T-helper 17 cell (primary cell): Measurements from ENCODE around the gene FOXF2. TPM values are rescaled to one million over a fixed set of nuclear protein-coding genes. Genes with fewer than 3 reads are reported as not detected.

ENCODE experiments used
- ATAC-seq: fragments of 150-1000 bp; cut with Tn5 transposase; 2 replicates; pipeline ENCODE4 v1.10.0; 2021; ENCODE audit warnings: mild to moderate bottlenecking, moderate library complexity
- DNase-seq, 3 donors: peaks; one replicate each; pipeline versions ENCODE4 v3.0.0 to v3.0.0-alpha.2; 2020 to 2021
- H3K9me3 ChIP-seq: one replicate; pipeline ENCODE4 v1.7.0; 2013; ENCODE audit warnings: low read length, mild to moderate bottlenecking; ENCODE audit not compliant: control insufficient read depth, poor library complexity, severe bottlenecking
- H3K27ac Mint-ChIP-seq: one replicate; pipeline ENCODE4 v1.8.0; 2022; ENCODE audit warnings: mild to moderate bottlenecking, moderate library complexity, mixed read lengths
- H3K27me3 Mint-ChIP-seq: one replicate; pipeline ENCODE4 v1.8.0; 2022; ENCODE audit warnings: mixed read lengths
- H3K36me3 Mint-ChIP-seq: one replicate; pipeline ENCODE4 v1.8.0; 2022; ENCODE audit warnings: low read depth, mixed read lengths
- H3K4me1 Mint-ChIP-seq: one replicate; pipeline ENCODE4 v1.8.0; 2022; ENCODE audit warnings: mild to moderate bottlenecking, mixed read lengths
- H3K4me3 Mint-ChIP-seq: one replicate; pipeline ENCODE4 v1.8.0; 2022; ENCODE audit warnings: mild to moderate bottlenecking, moderate library complexity, mixed read lengths
- total RNA-seq, 4 donors: library from RNA in 2 of 4; stranded (reverse) in 2 of 4; gene quantifications; one replicate each; pipeline ENCODE4 v1.2.3 and lab custom pipeline; 2022 to 2026

The FOXF2 gene
- total RNA-seq, 2 donors from 2014 or later, result not detected

GRCh38 chr6:1381481-1382330 lies 7.7 kb upstream of the FOXF2 start:
- H3K4me1 Mint-ChIP-seq, result peaks cover 28% of the 10 kb centered on the region
- peak overlapping the region; percentile 71 for H3K4me3 Mint-ChIP-seq
- H3K36me3 Mint-ChIP-seq, result peaks cover 6% of the 10 kb centered on the region
- H3K27me3 Mint-ChIP-seq, result peaks cover 61% of the 10 kb centered on the region
- no peaks in the 10 kb centered on the region for H3K9me3 ChIP-seq
- no peak overlapping the region for H3K27ac Mint-ChIP-seq
- ATAC-seq (peak; percentile 80), DNase-seq (peak; percentile 33 to 54 (median 35))

GRCh38 chr6:1382331-1382882 lies 7.0 kb upstream of the FOXF2 start:
- H3K27me3 Mint-ChIP-seq, result peaks cover 61% of the 10 kb centered on the region
- H3K4me3 Mint-ChIP-seq, result peak overlapping the region; percentile 63
- peaks cover 6% of the 10 kb centered on the region for H3K36me3 Mint-ChIP-seq
- no peaks in the 10 kb centered on the region for H3K9me3 ChIP-seq
- ATAC-seq (no peak), DNase-seq (no peak)
- peaks cover 28% of the 10 kb centered on the region for H3K4me1 Mint-ChIP-seq
- H3K27ac Mint-ChIP-seq, result no peak overlapping the region

DNA sequence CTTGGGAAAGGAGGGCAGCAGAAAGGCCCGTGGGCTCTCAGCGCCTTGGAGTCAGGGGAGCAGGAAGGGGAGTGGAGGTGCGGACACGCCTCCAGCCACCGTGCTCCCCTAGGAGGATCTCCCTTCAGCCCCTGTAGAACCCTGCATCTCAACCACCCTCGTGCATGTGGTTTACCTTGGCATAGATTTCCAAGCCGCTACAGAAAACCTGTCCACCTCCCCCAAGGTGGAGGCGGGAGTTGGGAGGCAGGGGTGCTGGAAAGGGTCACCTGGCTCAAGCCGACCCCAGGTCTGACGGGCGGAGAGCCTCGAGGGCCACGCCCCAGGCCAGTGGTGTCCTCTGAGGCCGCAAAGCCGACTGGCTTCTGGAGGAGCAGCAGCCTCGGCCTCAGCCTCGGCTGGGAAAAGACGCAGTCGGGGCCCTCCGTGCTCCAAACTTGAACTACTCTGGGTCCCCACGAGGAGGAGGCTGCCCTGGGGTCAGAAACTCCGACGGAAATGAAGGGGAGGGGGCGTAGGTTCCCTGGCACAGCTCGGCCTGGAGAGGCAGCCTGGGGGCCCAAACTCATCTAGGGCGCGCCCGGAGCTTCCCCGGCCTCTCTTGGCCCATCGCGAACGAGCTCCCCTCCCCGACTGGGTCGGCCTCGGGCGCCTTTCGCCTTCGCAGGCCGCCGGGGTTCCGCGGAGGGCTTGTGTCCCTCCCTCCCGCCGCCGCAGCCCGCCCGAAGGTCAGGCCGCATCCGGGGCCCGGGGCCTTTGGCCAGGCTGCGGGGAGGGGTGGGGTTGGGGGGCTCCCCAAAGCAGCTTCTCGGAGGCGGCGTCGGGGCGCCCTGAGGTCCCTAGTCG lies 6.3 kb upstream of the FOXF2 start:
- no peak for ATAC-seq

GRCh38 chr6:1383729-1384548 lies 5.4 kb upstream of the FOXF2 start:
- ATAC-seq, result no peak

More for the DNA sequence above, 6.3 kb upstream of the FOXF2 start:
- Mint-ChIP-seq H3K27ac (no peak overlapping the region), H3K4me3 (no peak overlapping the region), H3K4me1 (peaks cover 27% of the 10 kb centered on the region), H3K27me3 (peaks cover 59% of the 10 kb centered on the region), H3K36me3 (peaks cover 7% of the 10 kb centered on the region)
- DNase-seq, result no peak
- no peaks in the 10 kb centered on the region for H3K9me3 ChIP-seq

GRCh38 chr6:1384549-1385128 lies 4.7 kb upstream of the FOXF2 start:
- ATAC-seq, result no peak
- H3K4me3 Mint-ChIP-seq, result no peak overlapping the region
- DNase-seq, result no peak
- H3K36me3 Mint-ChIP-seq, result peaks cover 12% of the 10 kb centered on the region
- H3K4me1 Mint-ChIP-seq, result peaks cover 31% of the 10 kb centered on the region
- peaks cover 58% of the 10 kb centered on the region for H3K27me3 Mint-ChIP-seq
- H3K27ac Mint-ChIP-seq, result no peak overlapping the region
- H3K9me3 ChIP-seq, result no peaks in the 10 kb centered on the region

More at GRCh38 chr6:1383729-1384548, 5.4 kb upstream of the FOXF2 start:
- H3K4me3 Mint-ChIP-seq, result peak overlapping the region; percentile 64
- H3K4me1 Mint-ChIP-seq, result peaks cover 33% of the 10 kb centered on the region
- peaks cover 12% of the 10 kb centered on the region for H3K36me3 Mint-ChIP-seq
- peaks cover 64% of the 10 kb centered on the region for H3K27me3 Mint-ChIP-seq
- H3K27ac Mint-ChIP-seq, result no peak overlapping the region
- H3K9me3 ChIP-seq, result no peaks in the 10 kb centered on the region
- no peak for DNase-seq

GRCh38 chr6:1385129-1386037 lies 4.0 kb upstream of the FOXF2 start:
- Mint-ChIP-seq H3K27ac (no peak overlapping the region), H3K36me3 (peaks cover 12% of the 10 kb centered on the region), H3K4me3 (peak overlapping the region; percentile 49), H3K4me1 (peaks cover 27% of the 10 kb centered on the region), H3K27me3 (peaks cover 50% of the 10 kb centered on the region)
- ATAC-seq, result no peak
- no peaks in the 10 kb centered on the region for H3K9me3 ChIP-seq
- no peak for DNase-seq

- H3K9me3 ChIP-seq, result no peaks in the 10 kb centered on the region
- Mint-ChIP-seq H3K4me1 (peaks cover 20% of the 10 kb centered on the region), H3K4me3 (peak overlapping the region; percentile 21), H3K27me3 (peaks cover 46% of the 10 kb centered on the region), H3K36me3 (peaks cover 12% of the 10 kb centered on the region), H3K27ac (no peak overlapping the region)
- no peak for DNase-seq
- no peak for ATAC-seq
Observed at GRCh38 chr6:1386038-1386709, 3.2 kb upstream of the FOXF2 start.

DNA sequence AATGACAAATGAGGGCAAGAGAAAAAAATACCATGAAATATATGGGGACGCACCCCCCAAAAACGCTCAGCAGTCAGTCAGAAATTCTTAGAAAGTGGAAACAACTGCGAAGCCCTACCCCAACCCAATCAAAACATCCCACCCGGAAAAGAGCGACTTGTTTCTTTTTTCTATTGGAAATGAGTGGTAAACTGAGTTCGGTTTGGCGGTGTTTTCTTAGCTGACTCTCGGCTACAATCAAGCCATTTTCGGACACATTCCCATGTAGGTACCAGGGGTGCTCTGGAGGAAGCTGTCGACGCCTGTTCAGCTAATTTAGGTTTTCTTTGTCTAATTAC lies 1.9 kb upstream of the FOXF2 start:
- ATAC-seq (no peak), DNase-seq (no peak)
- no peaks in the 10 kb centered on the region for H3K9me3 ChIP-seq
- H3K36me3 Mint-ChIP-seq, result peaks cover 16% of the 10 kb centered on the region
- H3K4me1 Mint-ChIP-seq, result peaks cover 19% of the 10 kb centered on the region
- no peak overlapping the region for H3K27ac Mint-ChIP-seq
- no peak overlapping the region for H3K4me3 Mint-ChIP-seq
- peaks cover 59% of the 10 kb centered on the region for H3K27me3 Mint-ChIP-seq

DNA sequence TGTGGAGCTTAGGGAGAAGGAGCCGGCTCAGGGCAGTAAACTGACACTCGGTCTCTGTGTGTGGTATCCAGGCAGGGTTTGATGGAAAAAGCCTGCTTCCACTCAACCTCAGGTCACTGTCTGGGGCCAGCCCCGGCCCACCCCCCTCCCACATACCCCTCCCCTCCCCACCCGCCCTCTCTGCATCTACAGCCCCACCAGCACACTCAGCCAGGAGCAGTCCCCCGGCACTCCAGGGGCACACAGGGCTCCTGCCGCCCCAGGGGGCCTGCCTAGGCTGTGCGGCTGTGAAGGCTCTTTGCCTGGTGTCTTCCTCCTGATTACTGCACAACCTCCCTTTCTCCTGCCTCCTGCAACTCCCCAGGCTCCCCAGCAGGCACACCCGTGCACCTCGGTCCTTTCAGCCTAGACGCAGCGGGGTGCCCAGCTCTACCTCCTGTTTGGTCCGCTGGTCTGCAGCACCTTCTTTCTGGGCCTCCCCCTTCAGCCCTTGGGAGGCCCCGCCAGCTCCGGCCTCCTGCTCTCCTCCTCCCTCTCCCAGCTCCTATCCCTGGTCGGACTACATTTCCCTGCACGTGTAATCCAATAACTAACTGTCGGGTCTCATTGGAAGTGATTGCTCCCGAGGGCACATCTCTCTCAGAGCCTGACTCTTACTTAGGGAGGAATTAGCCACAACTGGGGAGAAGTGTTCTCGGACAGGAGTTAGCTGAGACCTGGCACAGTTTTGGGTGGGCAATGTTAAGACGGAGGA lies 1.3 kb upstream of the FOXF2 start:
- Mint-ChIP-seq H3K4me3 (peak overlapping the region; percentile 90), H3K27ac (no peak overlapping the region), H3K36me3 (peaks cover 16% of the 10 kb centered on the region), H3K27me3 (peaks cover 61% of the 10 kb centered on the region), H3K4me1 (peaks cover 19% of the 10 kb centered on the region)
- ATAC-seq (no peak), DNase-seq (no peak)
- no peaks in the 10 kb centered on the region for H3K9me3 ChIP-seq

- peak overlapping the region; percentile 90 for H3K4me3 Mint-ChIP-seq
- H3K27ac Mint-ChIP-seq, result no peak overlapping the region
- DNase-seq, result no peak
- peaks cover 65% of the 10 kb centered on the region for H3K27me3 Mint-ChIP-seq
- H3K36me3 Mint-ChIP-seq, result peaks cover 16% of the 10 kb centered on the region
- H3K9me3 ChIP-seq, result no peaks in the 10 kb centered on the region
- no peak for ATAC-seq
- H3K4me1 Mint-ChIP-seq, result peaks cover 19% of the 10 kb centered on the region
Observed at GRCh38 chr6:1388630-1389368, 577 bp upstream of the FOXF2 start.
